ENCODE data around the gene STIM1.

STIM1 gene

DNA sequence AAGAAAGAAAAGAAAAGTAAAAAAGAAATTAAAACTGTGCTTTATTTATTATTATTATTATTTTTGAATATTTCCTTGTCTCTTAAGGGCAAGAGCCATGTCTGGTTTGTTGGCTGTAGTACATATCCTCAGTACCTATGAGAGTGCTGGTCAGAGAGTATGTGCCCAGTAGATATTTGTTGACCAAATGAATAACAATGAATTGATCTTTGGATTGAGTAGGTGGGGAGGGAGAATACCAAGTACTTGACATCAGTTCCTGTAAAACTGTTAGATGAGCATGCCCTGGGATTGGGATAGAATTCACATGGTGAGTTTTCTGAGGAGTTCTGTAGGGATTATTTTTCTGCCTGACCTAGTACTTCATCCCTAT lies 11.4 kb downstream of the STIM1 start:
- H4K20me1 ChIP-seq (ENCODE audit: insufficient read depth, low read length), result no peaks in the 10 kb centered on the region
- peak overlapping the region; percentile 44; the same call in 1 of the 2 replicates for H3K4me2 ChIP-seq (ENCODE audit: low read length)
- no peaks in the 10 kb centered on the region for H3K9me3 ChIP-seq (ENCODE audit: low read length)
- H3K9ac ChIP-seq (ENCODE audit: low read length), result no peak overlapping the region; the same call in 1 of the 2 replicates
- H3K9me2 ChIP-seq (ENCODE audit: low read depth, low read length), result no peaks in the 10 kb centered on the region
- peaks cover 33% of the 10 kb centered on the region for H3K79me2 ChIP-seq (ENCODE audit: insufficient read depth, low read length)
- no peaks in the 10 kb centered on the region for H3K36me3 ChIP-seq (ENCODE audit: insufficient read depth, low read length)
- no peak for TF ChIP-seq EZH2 (IDR thresholded peaks at IDR 0.05; ENCODE audit: borderline replicate concordance, low read length)
- TF ChIP-seq, protein P1, sequence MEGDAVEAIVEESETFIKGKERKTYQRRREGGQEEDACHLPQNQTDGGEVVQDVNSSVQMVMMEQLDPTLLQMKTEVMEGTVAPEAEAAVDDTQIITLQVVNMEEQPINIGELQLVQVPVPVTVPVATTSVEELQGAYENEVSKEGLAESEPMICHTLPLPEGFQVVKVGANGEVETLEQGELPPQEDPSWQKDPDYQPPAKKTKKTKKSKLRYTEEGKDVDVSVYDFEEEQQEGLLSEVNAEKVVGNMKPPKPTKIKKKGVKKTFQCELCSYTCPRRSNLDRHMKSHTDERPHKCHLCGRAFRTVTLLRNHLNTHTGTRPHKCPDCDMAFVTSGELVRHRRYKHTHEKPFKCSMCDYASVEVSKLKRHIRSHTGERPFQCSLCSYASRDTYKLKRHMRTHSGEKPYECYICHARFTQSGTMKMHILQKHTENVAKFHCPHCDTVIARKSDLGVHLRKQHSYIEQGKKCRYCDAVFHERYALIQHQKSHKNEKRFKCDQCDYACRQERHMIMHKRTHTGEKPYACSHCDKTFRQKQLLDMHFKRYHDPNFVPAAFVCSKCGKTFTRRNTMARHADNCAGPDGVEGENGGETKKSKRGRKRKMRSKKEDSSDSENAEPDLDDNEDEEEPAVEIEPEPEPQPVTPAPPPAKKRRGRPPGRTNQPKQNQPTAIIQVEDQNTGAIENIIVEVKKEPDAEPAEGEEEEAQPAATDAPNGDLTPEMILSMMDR (IDR thresholded peaks at IDR 0.05; ENCODE audit: low read length), result no peak
- no peak overlapping the region for H3K4me3 ChIP-seq (ENCODE audit: low read depth, low read length, poor library complexity, severe bottlenecking)
- peak overlapping the region; percentile 89 for H3K27ac ChIP-seq (ENCODE audit: low read depth, low read length, poor library complexity, severe bottlenecking)
- H3K4me1 ChIP-seq (ENCODE audit: insufficient read depth, low read length, severe bottlenecking), result peaks cover 65% of the 10 kb centered on the region
- H3K27me3 ChIP-seq (ENCODE audit: insufficient read depth, low read length), result no peaks in the 10 kb centered on the region
- H2AFZ ChIP-seq (ENCODE audit: low read length), result no peak overlapping the region
- no peaks in the 10 kb centered on the region; the same call in 1 of the 2 replicates for H3F3A ChIP-seq (ENCODE audit: insufficient read depth, low read length)

DNA sequence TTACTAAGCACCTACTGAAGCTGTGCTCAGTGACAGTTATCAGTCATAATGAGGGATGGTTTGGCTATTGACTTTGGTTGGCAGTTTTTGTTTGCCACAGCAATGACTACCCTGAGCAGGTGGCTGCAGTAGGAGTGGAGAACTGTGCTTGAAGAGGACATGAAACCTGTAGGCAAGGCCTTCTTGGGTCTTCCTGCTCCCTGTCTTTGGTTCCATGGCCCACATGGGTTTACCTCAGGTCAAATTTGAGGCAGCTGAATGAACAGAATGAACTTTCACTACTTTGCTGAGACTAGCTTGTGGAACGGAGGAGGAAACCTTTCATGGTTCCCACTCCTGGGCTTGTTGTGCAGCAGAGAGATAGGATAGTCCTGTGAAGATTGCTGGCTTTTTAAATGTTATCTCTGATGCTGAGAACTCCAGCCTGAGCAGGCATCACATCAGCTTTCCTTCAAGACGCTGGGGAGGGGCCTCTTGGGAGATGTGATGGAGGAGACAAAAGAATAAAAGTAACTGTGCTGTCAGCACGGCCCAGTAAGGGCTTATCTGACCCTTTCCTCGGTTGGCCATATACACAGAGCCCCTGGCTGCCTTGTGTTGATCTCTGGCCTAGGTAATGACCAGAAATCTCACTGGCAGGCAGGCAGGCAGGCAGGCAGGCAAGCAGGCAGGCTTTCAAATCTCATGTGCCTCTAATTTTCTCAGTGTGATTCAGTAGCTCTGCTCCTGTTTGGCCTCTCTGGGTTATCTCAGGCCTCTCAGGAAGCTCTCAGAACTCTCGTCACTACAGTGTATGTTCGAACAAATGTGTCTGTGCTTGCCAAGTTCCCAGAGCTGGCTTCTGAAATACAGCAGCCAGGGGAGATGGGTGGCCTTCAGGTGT lies 12.0 kb downstream of the STIM1 start:
- Histone ChIP-seq H2AFZ (ENCODE audit: low read length) (no peak overlapping the region), H3K9ac (ENCODE audit: low read length) (peak overlapping the region; percentile 38; the same call in 1 of the 2 replicates), H3K79me2 (ENCODE audit: insufficient read depth, low read length) (peaks cover 29% of the 10 kb centered on the region), H3K4me1 (ENCODE audit: insufficient read depth, low read length, severe bottlenecking) (peaks cover 66% of the 10 kb centered on the region), H4K20me1 (ENCODE audit: insufficient read depth, low read length) (no peaks in the 10 kb centered on the region), H3K27ac (ENCODE audit: low read depth, low read length, poor library complexity, severe bottlenecking) (peak overlapping the region; percentile 89), H3K9me2 (ENCODE audit: low read depth, low read length) (no peaks in the 10 kb centered on the region), H3K36me3 (ENCODE audit: insufficient read depth, low read length) (no peaks in the 10 kb centered on the region; the same call in 1 of the 2 replicates), H3K27me3 (ENCODE audit: insufficient read depth, low read length) (no peaks in the 10 kb centered on the region), H3K4me2 (ENCODE audit: low read length) (peak overlapping the region; percentile 44; the same call in 1 of the 2 replicates), H3F3A (ENCODE audit: insufficient read depth, low read length) (no peaks in the 10 kb centered on the region; the same call in 1 of the 2 replicates), H3K4me3 (ENCODE audit: low read depth, low read length, poor library complexity, severe bottlenecking) (peak overlapping the region; percentile 6), H3K9me3 (ENCODE audit: low read length) (no peaks in the 10 kb centered on the region)
- no peak for TF ChIP-seq EZH2 (IDR thresholded peaks at IDR 0.05; ENCODE audit: borderline replicate concordance, low read length)
- TF ChIP-seq, protein P1 (IDR thresholded peaks at IDR 0.05; ENCODE audit: low read length), result no peak

DNA sequence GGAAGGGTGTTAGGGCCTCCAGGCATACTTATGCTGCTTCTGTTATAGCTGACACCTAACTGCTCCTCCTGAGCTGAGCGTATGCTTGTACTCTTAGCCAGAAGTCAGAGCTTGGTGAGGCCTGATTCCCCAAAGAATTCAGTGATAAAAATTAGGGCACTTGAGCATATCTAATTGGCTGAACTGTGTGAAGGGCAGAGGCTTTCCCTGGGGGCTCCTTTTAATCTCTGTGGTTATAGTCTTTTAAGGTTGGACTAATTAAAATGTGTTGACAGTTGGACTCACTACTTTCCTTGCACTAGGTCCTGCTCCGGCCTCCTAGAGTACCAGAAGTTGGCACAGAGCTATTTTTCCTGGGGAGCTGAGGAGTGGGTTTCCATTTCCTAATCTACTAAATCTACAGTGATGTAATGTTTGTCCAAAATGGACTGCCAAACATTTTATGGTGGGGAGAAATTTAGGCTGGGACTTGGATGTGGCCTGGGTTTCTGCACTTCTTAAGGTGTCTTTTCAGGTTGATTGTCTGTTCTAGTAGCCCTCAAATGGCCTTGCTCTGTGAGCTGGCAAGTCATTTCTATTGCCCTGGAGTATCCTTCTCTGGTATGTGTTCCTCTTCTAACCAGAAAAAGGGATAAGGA lies 18.4 kb downstream of the STIM1 start:
- peaks cover 39% of the 10 kb centered on the region for H3K79me2 ChIP-seq (ENCODE audit: insufficient read depth, low read length)
- no peaks in the 10 kb centered on the region for H3K27me3 ChIP-seq (ENCODE audit: insufficient read depth, low read length)
- H3K9ac ChIP-seq (ENCODE audit: low read length), result no peak overlapping the region; the same call in 1 of the 2 replicates
- H3K9me2 ChIP-seq (ENCODE audit: low read depth, low read length), result no peaks in the 10 kb centered on the region
- H3K4me1 ChIP-seq (ENCODE audit: insufficient read depth, low read length, severe bottlenecking), result peaks cover 64% of the 10 kb centered on the region
- no peak overlapping the region for H3K4me3 ChIP-seq (ENCODE audit: low read depth, low read length, poor library complexity, severe bottlenecking)
- no peaks in the 10 kb centered on the region for H3F3A ChIP-seq (ENCODE audit: insufficient read depth, low read length)
- H4K20me1 ChIP-seq (ENCODE audit: insufficient read depth, low read length), result no peaks in the 10 kb centered on the region
- no peaks in the 10 kb centered on the region for H3K9me3 ChIP-seq (ENCODE audit: low read length)
- H2AFZ ChIP-seq (ENCODE audit: low read length), result no peak overlapping the region
- peak overlapping the region; percentile 46 for H3K27ac ChIP-seq (ENCODE audit: low read depth, low read length, poor library complexity, severe bottlenecking)
- TF ChIP-seq EZH2 (IDR thresholded peaks at IDR 0.05; ENCODE audit: borderline replicate concordance, low read length), result no peak
- TF ChIP-seq, protein P1 (IDR thresholded peaks at IDR 0.05; ENCODE audit: low read length), result no peak
- H3K4me2 ChIP-seq (ENCODE audit: low read length), result no peak overlapping the region; the same call in 1 of the 2 replicates
- no peaks in the 10 kb centered on the region; the same call in 1 of the 2 replicates for H3K36me3 ChIP-seq (ENCODE audit: insufficient read depth, low read length)

All from OCI-LY1 (cell line).